RWPE2 (cell line): ENCODE data around the gene FANCF.

Experiments used
- ATAC-seq: fragments of 200-7000 bp; cut with Tn5 transposase; 3 replicates; pipeline ENCODE4 v1.9.1; 2021; ENCODE audit warnings: low read depth
- DNase-seq: peaks from one replicate; pipeline ENCODE4 v3.0.0-alpha.2; 2020; ENCODE audit warnings: low spot score
- H3K27ac ChIP-seq: fragments of 450-650 bp; 2 replicates; pipeline ENCODE4 v1.5.1; 2017; ENCODE audit warnings: mild to moderate bottlenecking; ENCODE audit not compliant: poor library complexity, severe bottlenecking
- H3K27me3 ChIP-seq: fragments of 250-450 bp; sonication (Bioruptor Pico); 2 replicates; pipeline ENCODE4 v1.5.1; 2021; ENCODE audit warnings: mild to moderate bottlenecking, moderate library complexity; ENCODE audit not compliant: insufficient read depth, poor library complexity, severe bottlenecking
- H3K36me3 ChIP-seq: fragments of 250-450 bp; sonication (Bioruptor Pico); 2 replicates; pipeline ENCODE4 v1.5.1; 2020; ENCODE audit warnings: low read depth, mild to moderate bottlenecking, moderate library complexity
- H3K4me1 ChIP-seq: fragments of 250-450 bp; sonication (Bioruptor Pico); 2 replicates; pipeline ENCODE4 v1.5.1; 2021; ENCODE audit warnings: mild to moderate bottlenecking, moderate library complexity; ENCODE audit not compliant: insufficient read depth, poor library complexity, severe bottlenecking
- H3K4me3 ChIP-seq: fragments of 250-450 bp; sonication (Bioruptor Pico); 2 replicates; pipeline ENCODE4 v1.5.1; 2021; ENCODE audit warnings: mild to moderate bottlenecking, moderate library complexity; ENCODE audit not compliant: severe bottlenecking
- H3K9me3 ChIP-seq: fragments of 250-450 bp; sonication (Bioruptor Pico); 2 replicates; pipeline ENCODE4 v1.5.1; 2021; ENCODE audit warnings: mild to moderate bottlenecking, moderate library complexity; ENCODE audit not compliant: severe bottlenecking
- TF ChIP-seq, protein P1 (sequence below): fragments of 450-650 bp; IDR thresholded peaks from one replicate; pipeline ENCODE4 v1.5.1; 2017; ENCODE audit warnings: mild to moderate bottlenecking, moderate library complexity; ENCODE audit not compliant: poor library complexity, severe bottlenecking

Gene FANCF

DNA sequence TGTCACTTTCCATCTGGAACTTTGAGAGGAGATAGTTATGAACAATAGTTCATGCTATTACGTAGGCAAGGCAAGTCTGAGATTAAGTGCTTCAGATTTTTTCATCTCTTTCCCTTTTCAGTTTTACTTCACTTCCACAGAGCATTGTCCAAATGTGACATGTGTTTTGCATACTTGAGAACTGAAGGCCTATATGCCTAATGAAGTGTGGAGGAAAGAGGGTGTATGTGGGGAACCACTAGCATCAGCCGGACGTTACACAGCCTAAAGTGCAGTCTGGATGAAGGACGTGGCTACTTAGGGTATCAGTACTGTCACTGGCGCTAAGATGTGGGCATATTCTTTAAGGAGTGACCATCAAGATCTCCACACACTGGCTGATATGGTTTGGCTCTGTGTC lies 26.2 kb downstream of the FANCF start:
- Histone ChIP-seq H3K36me3 (no peaks in the 10 kb centered on the region), H3K4me1 (no peaks in the 10 kb centered on the region), H3K27ac (no peak overlapping the region), H3K27me3 (no peaks in the 10 kb centered on the region), H3K4me3 (no peak overlapping the region), H3K9me3 (no peaks in the 10 kb centered on the region)
- TF ChIP-seq, protein P1, sequence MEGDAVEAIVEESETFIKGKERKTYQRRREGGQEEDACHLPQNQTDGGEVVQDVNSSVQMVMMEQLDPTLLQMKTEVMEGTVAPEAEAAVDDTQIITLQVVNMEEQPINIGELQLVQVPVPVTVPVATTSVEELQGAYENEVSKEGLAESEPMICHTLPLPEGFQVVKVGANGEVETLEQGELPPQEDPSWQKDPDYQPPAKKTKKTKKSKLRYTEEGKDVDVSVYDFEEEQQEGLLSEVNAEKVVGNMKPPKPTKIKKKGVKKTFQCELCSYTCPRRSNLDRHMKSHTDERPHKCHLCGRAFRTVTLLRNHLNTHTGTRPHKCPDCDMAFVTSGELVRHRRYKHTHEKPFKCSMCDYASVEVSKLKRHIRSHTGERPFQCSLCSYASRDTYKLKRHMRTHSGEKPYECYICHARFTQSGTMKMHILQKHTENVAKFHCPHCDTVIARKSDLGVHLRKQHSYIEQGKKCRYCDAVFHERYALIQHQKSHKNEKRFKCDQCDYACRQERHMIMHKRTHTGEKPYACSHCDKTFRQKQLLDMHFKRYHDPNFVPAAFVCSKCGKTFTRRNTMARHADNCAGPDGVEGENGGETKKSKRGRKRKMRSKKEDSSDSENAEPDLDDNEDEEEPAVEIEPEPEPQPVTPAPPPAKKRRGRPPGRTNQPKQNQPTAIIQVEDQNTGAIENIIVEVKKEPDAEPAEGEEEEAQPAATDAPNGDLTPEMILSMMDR: no peak
- no peak for DNase-seq
- ATAC-seq: no peak

DNA sequence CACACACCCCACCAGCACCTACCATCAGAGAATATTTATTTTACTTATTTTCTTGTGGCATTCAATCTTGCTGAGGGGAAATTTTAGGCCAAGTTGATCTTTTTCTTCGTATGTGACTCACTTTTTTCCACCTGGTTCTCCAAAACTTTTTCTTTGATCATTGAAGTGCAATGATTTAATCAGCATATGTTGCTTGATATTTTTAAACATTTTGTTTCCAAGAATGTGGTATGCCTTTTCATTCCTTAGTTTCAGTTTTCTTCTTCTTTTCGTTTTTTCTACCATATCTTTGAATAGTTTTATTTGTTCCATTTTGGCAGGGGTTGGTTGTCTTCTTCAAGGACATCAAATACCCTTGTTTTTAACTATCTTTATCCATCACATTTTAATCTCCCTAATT lies 28.6 kb downstream of the FANCF start:
- no peaks in the 10 kb centered on the region for H3K9me3 ChIP-seq
- no peaks in the 10 kb centered on the region for H3K4me1 ChIP-seq
- no peaks in the 10 kb centered on the region for H3K36me3 ChIP-seq
- DNase-seq: no peak
- H3K27ac ChIP-seq: no peak overlapping the region
- H3K27me3 ChIP-seq: no peaks in the 10 kb centered on the region
- TF ChIP-seq, protein P1: no peak
- H3K4me3 ChIP-seq: no peak overlapping the region
- ATAC-seq: no peak

DNA sequence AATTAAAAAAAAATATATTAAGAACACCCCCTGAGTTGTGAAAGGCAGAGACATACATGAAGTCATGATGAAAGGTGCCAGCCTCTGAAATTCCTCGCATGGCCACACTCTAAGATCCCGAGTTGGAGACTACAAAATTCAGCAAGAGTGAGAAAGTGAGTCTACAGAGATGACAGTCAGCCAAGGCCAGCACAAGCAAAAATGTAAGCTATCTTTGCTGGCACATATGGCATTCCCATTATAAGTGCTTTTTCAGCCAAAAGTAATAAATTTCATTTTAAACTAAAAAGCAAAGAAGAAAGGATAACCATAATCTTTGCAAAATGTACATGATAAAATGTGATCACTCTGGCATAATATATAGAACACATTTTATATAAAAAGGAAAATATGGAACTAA lies 40.6 kb downstream of the FANCF start:
- no peak for ATAC-seq
- H3K27me3 ChIP-seq: no peaks in the 10 kb centered on the region
- no peaks in the 10 kb centered on the region for H3K9me3 ChIP-seq

DNA sequence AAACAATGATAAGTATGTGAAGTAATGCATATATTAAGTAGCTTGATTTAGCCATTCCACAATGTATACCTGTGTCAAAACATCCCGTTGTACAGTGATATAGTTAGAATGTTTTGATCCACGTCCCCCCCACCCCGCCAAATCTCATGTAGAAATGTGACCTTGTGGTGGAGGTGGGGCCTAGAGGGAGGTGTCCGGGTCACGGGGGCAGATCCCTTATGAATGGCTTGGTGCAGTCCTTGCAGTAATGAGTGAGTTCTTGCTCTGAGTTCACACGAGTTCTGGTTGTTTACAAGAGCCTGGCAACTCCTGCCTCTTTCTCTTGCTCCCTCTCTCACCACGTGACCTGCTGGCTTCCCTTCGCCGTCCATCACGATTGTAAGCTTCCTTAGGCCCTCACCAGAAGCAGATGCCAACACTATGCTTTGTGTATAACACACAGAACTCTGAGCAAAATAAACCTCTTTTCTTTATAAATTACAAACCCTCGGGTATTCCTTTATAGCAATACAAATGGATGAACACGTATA lies 41.6 kb downstream of the FANCF start:
- Histone ChIP-seq H3K27ac (no peak overlapping the region), H3K36me3 (no peaks in the 10 kb centered on the region), H3K9me3 (no peaks in the 10 kb centered on the region), H3K4me3 (no peak overlapping the region), H3K27me3 (no peaks in the 10 kb centered on the region), H3K4me1 (no peaks in the 10 kb centered on the region)
- no peak for ATAC-seq
- TF ChIP-seq, protein P1: no peak
- no peak for DNase-seq

More for the DNA sequence above, 40.6 kb downstream of the FANCF start:
- Histone ChIP-seq H3K4me1 (no peaks in the 10 kb centered on the region), H3K27ac (no peak overlapping the region), H3K4me3 (no peak overlapping the region), H3K36me3 (no peaks in the 10 kb centered on the region)
- no peak for DNase-seq
- TF ChIP-seq, protein P1: no peak

DNA sequence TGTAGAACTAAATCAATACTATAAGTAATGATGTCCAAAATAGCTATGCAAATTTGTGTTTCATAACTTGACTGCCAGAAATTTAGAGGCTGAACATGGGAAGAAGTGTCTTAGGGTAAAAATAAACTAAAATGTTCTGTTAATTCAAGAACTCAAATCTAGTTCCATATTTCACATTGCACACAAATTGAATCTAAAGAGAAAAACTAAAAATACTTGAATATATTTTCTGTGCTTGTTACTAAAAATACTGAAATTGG lies 43.5 kb downstream of the FANCF start:
- H3K4me1 ChIP-seq: no peaks in the 10 kb centered on the region
- ATAC-seq (no peak), DNase-seq (no peak)
- no peak overlapping the region for H3K27ac ChIP-seq
- no peaks in the 10 kb centered on the region for H3K9me3 ChIP-seq
- no peak overlapping the region for H3K4me3 ChIP-seq
- TF ChIP-seq, protein P1: no peak
- no peaks in the 10 kb centered on the region for H3K36me3 ChIP-seq
- H3K27me3 ChIP-seq: no peaks in the 10 kb centered on the region
